H1 (cell line): ENCODE data around the gene TOMM7. TPM values are rescaled to one million over a fixed set of nuclear protein-coding genes. Genes with fewer than 3 reads are reported as not detected.

ENCODE experiments used
- CTCF ChIA-PET: fragments of 300-600 bp; sonication (Branson Sonifier 250); formaldehyde crosslinking; loops from one replicate; lab custom pipeline; 2021; ENCODE audit not compliant: partially characterized antibody; lab: Charles Lee
- POLR2A ChIA-PET: fragments of 300-600 bp; sonication (Branson Sonifier 250); formaldehyde crosslinking; loops from one replicate; lab custom pipeline; 2021; ENCODE audit warnings: inconsistent platforms; ENCODE audit not compliant: partially characterized antibody; lab: Charles Lee
- DNase-seq, 2 experiments: peaks; one replicate each; pipeline versions ENCODE4 v3.0.0 to v3.0.0-alpha.2; 2010 to 2022; ENCODE audit warnings: low spot score in 2 of 2, low read depth in 1 of 2, mixed read lengths in 1 of 2
- FAIRE-seq: peaks from 2 replicates; lab custom pipeline; 2011; peaks lifted over from hg19 to GRCh38; lab: Jason Lieb, UNC
- H2AFZ ChIP-seq: 2 replicates; pipeline ENCODE4 v1.8.1; 2012; ENCODE audit warnings: low read length, inconsistent platforms
- H2AK5ac ChIP-seq: 2 replicates; pipeline ENCODE4 v1.6.1; 2013; ENCODE audit warnings: low read depth, low read length
- H2BK120ac ChIP-seq: replicated peaks from 2 replicates; pipeline ENCODE3; 2013; ENCODE audit warnings: low read depth, low read length, inconsistent platforms
- H2BK12ac ChIP-seq: 2 replicates; pipeline ENCODE4 v1.6.1; 2013; ENCODE audit warnings: low read depth, low read length
- H2BK15ac ChIP-seq: 2 replicates; pipeline ENCODE4 v1.6.1; 2013; ENCODE audit warnings: low read length
- H2BK20ac ChIP-seq: 2 replicates; pipeline ENCODE4 v1.6.1; 2013; ENCODE audit warnings: low read length
- H2BK5ac ChIP-seq: 2 replicates; pipeline ENCODE4 v1.6.1; 2013; ENCODE audit warnings: low read depth, low read length
- H3K14ac ChIP-seq: 2 replicates; pipeline ENCODE4 v1.6.1; 2013; ENCODE audit warnings: inconsistent platforms; ENCODE audit not compliant: insufficient read length
- H3K18ac ChIP-seq: 2 replicates; pipeline ENCODE4 v1.6.1; 2013; ENCODE audit warnings: low read length; ENCODE audit errors: extremely low read depth
- H3K23ac ChIP-seq: 2 replicates; pipeline ENCODE4 v1.6.1; 2013; ENCODE audit warnings: inconsistent platforms; ENCODE audit not compliant: insufficient read length
- H3K23me2 ChIP-seq: 2 replicates; pipeline ENCODE4 v1.6.1; 2013; ENCODE audit warnings: low read depth, low read length
- H3K27ac ChIP-seq: 2 replicates; pipeline ENCODE4 v1.6.1; 2011; ENCODE audit warnings: low read depth, low read length, inconsistent platforms
- H3K27me3 ChIP-seq, 4 experiments: replicated peaks in 1 of 4; 1 replicate in 1 of 4; 2 replicates in 3 of 4; pipeline versions ENCODE4 v1.6.1 to v1.8.1; 2011 to 2013; ENCODE audit warnings: low read length in 3 of 4, mild to moderate bottlenecking in 3 of 4, inconsistent platforms in 2 of 4, mixed read lengths in 2 of 4, moderate library complexity in 1 of 4; ENCODE audit not compliant: control insufficient read depth in 3 of 4, insufficient read depth in 3 of 4; ENCODE audit errors: extremely low read depth in 1 of 4
- H3K36me3 ChIP-seq, 4 experiments: 2 replicates each; pipeline versions ENCODE4 v1.6.1 to v1.8.1; 2011 to 2013; ENCODE audit warnings: mild to moderate bottlenecking in 4 of 4, low read length in 3 of 4, moderate library complexity in 2 of 4, control low read depth in 1 of 4, inconsistent platforms in 1 of 4; ENCODE audit not compliant: insufficient read depth in 4 of 4, control insufficient read depth in 2 of 4
- H3K4ac ChIP-seq: replicated peaks from 2 replicates; pipeline ENCODE3; 2013; ENCODE audit warnings: low read length, low read depth, mixed read lengths, inconsistent platforms; ENCODE audit not compliant: insufficient read length
- H3K4me1 ChIP-seq, 4 experiments: replicated peaks in 1 of 4; 1 replicate in 1 of 4; 2 replicates in 3 of 4; pipeline versions ENCODE4 v1.6.1 to v1.8.1; 2011 to 2013; ENCODE audit warnings: low read length in 3 of 4, inconsistent platforms in 2 of 4, mixed read lengths in 1 of 4; ENCODE audit not compliant: insufficient read depth in 4 of 4, control insufficient read depth in 3 of 4
- H3K4me2 ChIP-seq, 2 experiments: 2 replicates each; pipeline versions ENCODE4 v1.6.1 to v1.8.1; 2011 to 2013; ENCODE audit warnings: low read depth in 2 of 2, low read length in 2 of 2, control low read depth in 1 of 2, inconsistent platforms in 1 of 2, mild to moderate bottlenecking in 1 of 2; ENCODE audit not compliant: insufficient read depth in 1 of 2
- H3K4me3 ChIP-seq, 4 experiments: fragments of 200-600, 300-600 bp in 1 of 4; sonication (generic), shearing (Covaris generic), sonication (Bioruptor Twin) in 1 of 4; 2 replicates each; pipeline versions ENCODE4 v1.5.1 to v1.8.1; 2011 to 2016; ENCODE audit warnings: low read length in 4 of 4, low read depth in 3 of 4, control low read depth in 2 of 4, inconsistent platforms in 2 of 4, mild to moderate bottlenecking in 2 of 4, mixed read lengths in 1 of 4, moderate library complexity in 1 of 4; ENCODE audit not compliant: insufficient read depth in 2 of 4; ENCODE audit errors: extremely low read depth in 1 of 4
- H3K56ac ChIP-seq: replicated peaks from 2 replicates; pipeline ENCODE3; 2013; ENCODE audit warnings: low read depth, mild to moderate bottlenecking, mixed read lengths, low read length, inconsistent platforms; ENCODE audit not compliant: insufficient read length
- H3K79me1 ChIP-seq: 2 replicates; pipeline ENCODE4 v1.6.1; 2013; ENCODE audit warnings: low read depth, low read length, control low read depth
- H3K79me2 ChIP-seq, 2 experiments: 2 replicates each; pipeline versions ENCODE4 v1.6.1 to v1.8.1; 2012 to 2013; ENCODE audit warnings: low read length in 2 of 2, mild to moderate bottlenecking in 2 of 2, inconsistent platforms in 1 of 2; ENCODE audit not compliant: insufficient read depth in 2 of 2, control insufficient read depth in 1 of 2
- H3K9ac ChIP-seq, 4 experiments: replicated peaks in 1 of 4; 1 replicate in 1 of 4; 2 replicates in 3 of 4; pipeline versions ENCODE4 v1.6.1 to v1.8.1; 2011 to 2013; ENCODE audit warnings: low read depth in 3 of 4, low read length in 3 of 4, control low read depth in 2 of 4, mild to moderate bottlenecking in 2 of 4, moderate library complexity in 2 of 4, inconsistent platforms in 1 of 4; ENCODE audit errors: extremely low read depth in 1 of 4
- H3K9me3 ChIP-seq, 2 experiments: 2 replicates each; pipeline versions ENCODE4 v1.6.1 to v1.8.1; 2012 to 2013; ENCODE audit warnings: mild to moderate bottlenecking in 2 of 2, moderate library complexity in 2 of 2, control low read depth in 1 of 2, inconsistent platforms in 1 of 2, low read depth in 1 of 2, low read length in 1 of 2, mixed read lengths in 1 of 2; ENCODE audit not compliant: insufficient read depth in 2 of 2
- H4K20me1 ChIP-seq, 2 experiments: replicated peaks in 1 of 2; 2 replicates each; pipeline versions ENCODE3 to v1.8.1; 2011 to 2013; ENCODE audit warnings: inconsistent platforms in 2 of 2, low read length in 2 of 2, mild to moderate bottlenecking in 1 of 2; ENCODE audit not compliant: insufficient read depth in 2 of 2, control insufficient read depth in 1 of 2
- H4K5ac ChIP-seq: 2 replicates; pipeline ENCODE4 v1.6.1; 2013; ENCODE audit warnings: low read length, low read depth, mixed read lengths, inconsistent platforms; ENCODE audit not compliant: insufficient read length
- H4K8ac ChIP-seq: 2 replicates; pipeline ENCODE4 v1.8.0; 2013; ENCODE audit warnings: mild to moderate bottlenecking, moderate library complexity, low read length, inconsistent platforms; ENCODE audit not compliant: insufficient read depth; ENCODE audit errors: extremely low read depth
- H4K91ac ChIP-seq: replicated peaks from 2 replicates; pipeline ENCODE3; 2013; ENCODE audit warnings: low read length, mixed read lengths, inconsistent platforms; ENCODE audit not compliant: insufficient read length
- BACH1 ChIP-seq: IDR thresholded peaks from 2 replicates; pipeline ENCODE4 v1.6.1; 2012; ENCODE audit warnings: low read length, improper control_type of control experiment
- BCL11A ChIP-seq, 2 experiments: IDR thresholded peaks; one replicate each; pipeline ENCODE4 v1.6.1; 2011; ENCODE audit warnings: low read depth in 2 of 2, low read length in 2 of 2, mild to moderate bottlenecking in 2 of 2
- E2F6 ChIP-seq: IDR thresholded peaks from 2 replicates; pipeline ENCODE4 v1.6.1; 2012; ENCODE audit warnings: inconsistent platforms
- FOSL1 ChIP-seq: IDR thresholded peaks from 2 replicates; pipeline ENCODE4 v1.6.1; 2011; ENCODE audit warnings: mild to moderate bottlenecking, low read depth, low read length, moderate library complexity; ENCODE audit not compliant: insufficient read depth
- NANOG ChIP-seq: IDR thresholded peaks from 2 replicates; pipeline ENCODE4 v1.6.1; 2011; ENCODE audit warnings: low read length, low read depth, mild to moderate bottlenecking, inconsistent platforms; ENCODE audit not compliant: insufficient read depth, poor library complexity, severe bottlenecking
- RXRA ChIP-seq: IDR thresholded peaks from 2 replicates; pipeline ENCODE4 v1.6.1; 2011; ENCODE audit warnings: low read depth, mild to moderate bottlenecking, low read length, moderate library complexity; ENCODE audit not compliant: insufficient read depth
- WGBS, 2 experiments: shearing (Covaris generic) in 1 of 2; methylation state at CpG; one replicate each; pipeline versions ENCODE4 v1.1.6 to v1.1.7; 2013 to 2015; ENCODE audit warnings: low lambda C conversion rate in 2 of 2, mixed read lengths in 2 of 2, inconsistent platforms in 1 of 2, low coverage in 1 of 2, missing lambda C conversion rate in 1 of 2; ENCODE audit not compliant: insufficient replicate concordance in 2 of 2, insufficient coverage in 1 of 2, insufficient read length in 1 of 2; ENCODE audit errors: extremely low coverage in 1 of 2, missing lambda C conversion rate in 1 of 2; 5-methylcytosine and 5-hydroxymethylcytosine counted together
- polyA plus RNA-seq, 7 experiments: library from polyadenylated mRNA; depleted of rRNA in 3 of 7; stranded (reverse) in 5 of 7; unstranded in 2 of 7; fragments of >200 nt in 5 of 7; fragments of 200-250 nt in 2 of 7; gene quantifications; 1 replicate in 5 of 7; 2 replicates in 1 of 7; 4 replicates in 1 of 7; pipeline versions ENCODE4 v1.2.1 to v1.2.3, GENCODE V29; 2011 to 2013; ENCODE audit warnings: missing spikeins in 2 of 7, mixed read lengths in 2 of 7
- total RNA-seq: library from RNA; stranded (reverse); fragmentation: NEBNext Ultra II Directional; extraction: Animal tissue kit (Norgen Biotek cat#: 25700); gene quantifications from 2 replicates; pipeline ENCODE4 v1.2.1, GENCODE V29; 2021

Gene TOMM7
- total and polyA plus RNA-seq, 2 of the 8 experiments (the other 6 are each of a cell fraction or from before 2014, with no cell fraction given), result 389 to 508 TPM

- no peak overlapping the region for H2AK5ac ChIP-seq
- TF ChIP-seq RXRA (no peak), E2F6 (no peak), BCL11A (IDR thresholded peaks at IDR 0.05; ENCODE audit: low read depth in 2 of 2, low read length in 2 of 2) (no peak), BACH1 (no peak), NANOG (no peak), FOSL1 (no peak)
- TF ChIP-seq, all 59 proteins: peak for 0
- Histone ChIP-seq H3K79me1 (no peaks in the 10 kb centered on the region), H3K27me3 (no peaks in the 10 kb centered on the region), H3K14ac (no peak overlapping the region), H3K9ac (no peak overlapping the region), H3K27ac (no peak overlapping the region), H3K18ac (no peak overlapping the region), H2BK20ac (no peak overlapping the region), H3K79me2 (no peaks in the 10 kb centered on the region), H3K56ac (no peak overlapping the region), H2BK120ac (no peak overlapping the region), H4K20me1 (no peaks in the 10 kb centered on the region), H2AFZ (no peak overlapping the region), H3K23me2 (no peaks in the 10 kb centered on the region), H2BK5ac (no peak overlapping the region), H4K8ac (no peak overlapping the region), H3K36me3 (peaks cover 0 to 12% (median 2%) of the 10 kb centered on the region in 4 experiments; a peak in 2 of 8 replicates), H4K5ac (no peak overlapping the region), H3K4me1 (peaks cover 0 to 8% (median 0%) of the 10 kb centered on the region in 4 experiments; a peak in 3 of 7 replicates), H3K4ac (no peak overlapping the region), H3K4me3 (no peak overlapping the region), H2BK15ac (no peak overlapping the region), H2BK12ac (no peak overlapping the region), H3K4me2 (no peak overlapping the region), H3K23ac (no peak overlapping the region), H4K91ac (no peak overlapping the region), H3K9me3 (no peaks in the 10 kb centered on the region)
- ChIA-PET CTCF (interaction anchor here (0.7 to 1.2 kb wide), 4 partner anchors 8 to 200 kb away, joined by 4 read pairs; no protein-coding TSS in a partner anchor), POLR2A (interaction anchor here (0.6 to 11.8 kb wide), 11 partner anchors 8 to 374 kb away, joined by 3 to 125 read pairs (median 4); no protein-coding TSS in a partner anchor)
- no peak for FAIRE-seq
- DNase-seq, result no peak
- 81% methylated on average over 4 of the region's 4 CpGs; no CpG with 5 or more reads in 1 of the 2 experiments for WGBS, 2 experiments
Observed at GRCh38 chr7:22867003-22867402, 44.4 kb upstream of the TOMM7 start.
